CD4-positive, alpha-beta T cell treated with Interleukin-2 at 100 ng/mL for 4 hours (primary cell): ENCODE data around the gene DUOX2.

Experiments
- DNase-seq: peaks from one replicate; pipeline ENCODE4 v3.0.0-alpha.2; 2020; ENCODE audit warnings: low spot score

DUOX2 gene

DNA sequence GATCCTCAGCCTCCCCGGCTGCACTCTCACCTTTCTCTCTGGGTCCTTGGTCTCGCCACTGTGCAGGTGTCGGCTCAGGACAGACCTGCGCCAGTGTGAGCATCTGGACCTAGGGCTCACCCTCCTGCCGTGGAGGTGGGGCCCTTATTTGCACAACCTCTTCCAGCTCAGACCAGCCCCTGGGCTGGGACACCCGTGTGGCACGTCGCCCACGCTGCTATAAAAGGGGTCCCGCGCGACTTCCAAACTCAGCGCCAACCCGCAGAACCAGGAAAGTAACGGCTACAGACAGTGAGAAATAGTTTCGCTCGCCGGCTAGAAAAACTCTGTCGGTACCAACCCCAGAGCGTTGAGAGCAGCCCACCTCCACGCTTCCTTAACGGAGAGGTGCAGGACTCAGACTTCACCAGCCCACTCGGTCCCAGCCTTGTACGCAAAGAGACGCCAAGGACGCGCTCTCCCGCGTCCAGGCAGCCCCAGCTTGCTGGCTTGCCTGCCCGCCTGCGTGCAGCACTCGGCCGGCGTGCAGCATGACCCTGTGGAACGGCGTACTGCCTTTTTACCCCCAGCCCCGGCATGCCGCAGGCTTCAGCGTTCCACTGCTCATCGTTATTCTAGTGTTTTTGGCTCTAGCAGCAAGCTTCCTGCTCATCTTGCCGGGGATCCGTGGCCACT lies at the start of gene DUOX2, which contains the start of gene DUOXA2:
Gene DUOX2, minus strand, starts transcription at position 97 of the 675 bp plus-strand sequence. CDS start 761 bp downstream, outside the sequence.
Gene DUOXA2, plus strand, starts transcription at position 251 of the 675 bp plus-strand sequence. Its CDS starts 280 bp downstream, at position 531.
- no peak for DNase-seq

DNA sequence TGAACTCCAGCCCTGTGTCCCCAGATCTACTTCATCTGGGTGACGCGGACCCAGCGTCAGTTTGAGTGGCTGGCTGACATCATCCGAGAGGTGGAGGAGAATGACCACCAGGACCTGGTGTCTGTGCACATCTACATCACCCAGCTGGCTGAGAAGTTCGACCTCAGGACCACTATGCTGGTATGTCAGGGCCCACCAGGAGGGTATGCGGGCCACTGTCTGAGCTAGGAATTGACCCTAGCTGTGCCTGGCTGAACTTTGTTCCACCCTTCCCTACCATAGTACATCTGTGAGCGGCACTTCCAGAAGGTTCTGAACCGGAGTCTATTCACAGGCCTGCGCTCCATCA lies 49.5 kb upstream of the DUOX2 start:
- DNase-seq = no peak

- DNase-seq = peak; percentile 65
These were observed 49.0 kb upstream of the DUOX2 start for GRCh38 chr15:45162771-45163507.

DNA sequence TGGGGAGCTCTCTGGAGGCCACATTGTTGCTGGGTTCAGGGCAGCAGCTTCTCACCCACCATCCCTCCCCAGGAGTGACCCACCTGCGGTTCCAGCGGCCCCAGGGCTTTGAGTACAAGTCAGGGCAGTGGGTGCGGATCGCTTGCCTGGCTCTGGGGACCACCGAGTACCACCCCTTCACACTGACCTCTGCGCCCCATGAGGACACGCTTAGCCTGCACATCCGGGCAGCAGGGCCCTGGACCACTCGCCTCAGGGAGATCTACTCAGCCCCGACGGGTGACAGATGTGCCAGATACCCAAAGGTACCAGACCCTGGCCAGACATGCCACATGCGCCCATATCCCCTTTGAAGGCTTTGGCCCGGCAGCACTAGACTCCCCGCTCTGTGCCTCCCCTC lies 47.7 kb upstream of the DUOX2 start:
- no peak for DNase-seq

DNA sequence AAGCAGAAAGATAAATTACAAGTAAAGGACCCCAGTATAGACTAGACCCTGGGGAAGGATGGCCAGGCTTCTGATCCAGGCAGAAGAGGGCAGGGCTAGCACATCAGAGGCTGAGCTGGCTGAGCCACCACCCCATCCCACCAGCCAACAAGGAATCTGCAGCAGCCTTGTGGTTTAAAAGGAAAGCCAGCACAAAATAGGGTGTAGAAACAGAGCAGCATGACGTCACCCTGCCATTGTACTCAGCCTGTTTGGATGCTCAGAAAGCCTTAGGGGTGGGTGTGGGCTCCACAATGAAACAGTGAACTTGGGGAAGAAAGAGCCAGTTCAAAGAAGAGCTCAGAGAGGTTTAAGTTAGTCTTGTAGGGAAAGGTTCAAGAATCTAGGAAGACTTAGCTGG lies 44.0 kb upstream of the DUOX2 start:
- no peak for DNase-seq

- no peak for DNase-seq
These were observed 42.9 kb upstream of the DUOX2 start for GRCh38 chr15:45156744-45157455.

DNA sequence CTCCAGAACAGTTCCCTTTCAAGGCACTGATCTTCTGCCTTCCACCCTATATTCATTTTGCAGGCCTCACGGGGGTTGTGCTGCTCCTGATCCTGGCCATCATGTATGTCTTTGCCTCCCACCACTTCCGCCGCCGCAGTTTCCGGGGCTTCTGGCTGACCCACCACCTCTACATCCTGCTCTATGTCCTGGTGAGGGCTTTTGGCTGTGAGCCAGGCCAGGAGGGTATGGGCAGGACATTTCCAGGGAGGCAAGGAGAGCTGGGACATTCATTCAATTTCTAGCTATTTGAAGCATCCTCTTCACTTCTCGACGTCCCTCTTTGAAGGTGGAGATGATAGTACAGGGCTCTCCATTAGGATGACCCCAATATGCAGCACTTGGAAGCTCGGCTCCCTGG lies 41.8 kb upstream of the DUOX2 start:
- no peak for DNase-seq

DNA sequence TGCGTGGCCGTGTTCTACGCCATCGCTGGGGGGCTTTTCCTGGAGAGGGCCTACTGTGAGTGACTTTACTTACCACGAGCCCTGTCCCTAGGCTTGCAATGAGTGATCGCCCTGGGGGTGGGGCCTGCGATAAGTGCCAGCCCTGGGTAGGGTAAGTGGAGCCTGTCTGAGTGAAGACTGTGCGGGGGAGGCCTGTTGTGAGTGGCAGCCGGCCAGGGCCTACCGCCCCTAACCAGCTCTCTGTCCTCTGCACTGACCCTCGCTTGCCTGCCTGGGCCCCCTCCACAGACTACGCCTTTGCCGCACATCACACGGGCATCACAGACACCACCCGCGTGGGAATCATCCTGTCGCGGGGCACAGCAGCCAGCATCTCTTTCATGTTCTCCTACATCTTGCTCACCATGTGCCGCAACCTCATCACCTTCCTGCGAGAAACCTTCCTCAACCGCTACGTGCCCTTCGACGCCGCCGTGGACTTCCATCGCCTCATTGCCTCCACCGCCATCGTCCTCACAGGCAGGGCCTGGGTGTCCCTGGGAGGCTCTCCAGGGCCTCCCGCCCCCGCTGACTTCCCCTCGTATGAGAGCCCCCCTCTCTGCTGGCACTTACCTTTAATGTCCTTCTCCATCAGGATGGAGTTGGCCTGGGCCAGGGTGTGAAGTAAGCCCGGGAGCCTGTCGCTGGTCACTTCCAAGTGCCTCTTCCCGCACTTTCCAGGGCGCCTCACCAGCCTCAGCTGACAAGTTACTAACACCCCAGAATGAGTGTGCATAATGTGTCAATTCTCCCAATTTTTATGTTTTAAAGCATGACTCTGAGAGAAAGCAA lies 38.2 kb upstream of the DUOX2 start:
- DNase-seq = no peak

- DNase-seq = no peak
These were observed 37.0 kb upstream of the DUOX2 start for GRCh38 chr15:45150997-45151396.

DNA sequence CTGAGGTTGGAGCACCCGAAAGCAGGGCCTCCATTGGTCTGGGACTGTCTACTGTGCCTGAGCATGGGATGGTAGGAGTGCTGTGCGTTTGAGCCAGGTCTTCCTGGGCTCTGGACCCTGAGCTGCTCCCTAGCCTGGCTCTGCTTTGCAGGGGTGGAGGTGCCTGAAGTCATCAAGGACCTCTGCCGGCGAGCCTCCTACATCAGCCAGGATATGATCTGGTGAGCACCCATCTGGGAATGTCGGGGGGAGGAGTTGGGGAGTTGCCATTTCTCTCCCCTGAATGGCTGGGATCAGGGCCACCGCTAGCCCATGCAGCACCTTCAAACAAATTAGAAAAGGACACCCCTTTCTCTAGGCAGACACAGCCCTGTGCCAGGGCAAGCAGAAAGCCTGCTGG lies 36.5 kb upstream of the DUOX2 start:
- no peak for DNase-seq

GRCh38 chr15:45149060-45149459 lies 35.1 kb upstream of the DUOX2 start:
- no peak for DNase-seq

- DNase-seq = no peak
These were observed 34.4 kb upstream of the DUOX2 start for GRCh38 chr15:45148076-45149059.

- DNase-seq = no peak
These were observed 33.6 kb upstream of the DUOX2 start for GRCh38 chr15:45147606-45148005.

GRCh38 chr15:45146405-45146804 lies 32.4 kb upstream of the DUOX2 start:
- DNase-seq = no peak

DNA sequence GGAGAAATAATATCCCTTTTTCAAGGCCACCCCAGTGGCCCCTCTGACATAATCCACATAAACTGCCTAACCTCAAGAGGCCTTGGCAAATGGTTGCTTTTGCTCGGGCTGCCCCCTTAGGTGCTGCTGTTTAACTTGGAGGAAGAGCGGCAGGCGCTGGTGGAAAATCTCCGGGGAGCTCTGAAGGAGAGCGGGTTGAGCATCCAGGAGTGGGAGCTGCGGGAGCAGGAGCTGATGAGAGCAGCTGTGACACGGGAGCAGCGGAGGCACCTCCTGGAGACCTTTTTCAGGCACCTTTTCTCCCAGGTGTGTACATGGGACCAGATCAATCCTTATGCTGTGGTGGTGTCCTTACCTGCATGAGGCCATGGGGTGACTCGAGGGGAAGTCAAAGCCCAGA lies 30.8 kb upstream of the DUOX2 start:
- DNase-seq = no peak

- DNase-seq = no peak
These were observed 30.0 kb upstream of the DUOX2 start for GRCh38 chr15:45143946-45144345.

DNA sequence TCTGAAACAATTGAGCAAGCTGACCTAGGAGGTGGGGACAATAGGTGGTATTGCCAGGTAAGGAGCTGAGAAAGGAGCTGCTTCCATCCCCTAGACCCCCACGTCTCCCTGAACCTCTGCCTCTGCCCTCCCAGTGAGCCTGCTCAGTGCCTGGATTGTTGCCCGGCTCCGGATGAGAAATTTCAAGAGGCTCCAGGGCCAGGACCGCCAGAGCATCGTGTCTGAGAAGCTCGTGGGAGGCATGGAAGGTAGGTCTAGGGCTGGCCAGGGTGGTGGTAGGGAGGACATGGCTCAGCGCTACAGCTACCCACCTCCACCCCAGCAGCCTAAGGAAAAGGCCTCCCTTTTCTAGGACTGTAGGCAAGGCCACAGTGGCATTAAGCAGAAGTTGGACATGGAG lies 29.1 kb upstream of the DUOX2 start:
- DNase-seq = no peak

- DNase-seq = no peak
These were observed 27.4 kb upstream of the DUOX2 start for GRCh38 chr15:45141386-45141785.

DNA sequence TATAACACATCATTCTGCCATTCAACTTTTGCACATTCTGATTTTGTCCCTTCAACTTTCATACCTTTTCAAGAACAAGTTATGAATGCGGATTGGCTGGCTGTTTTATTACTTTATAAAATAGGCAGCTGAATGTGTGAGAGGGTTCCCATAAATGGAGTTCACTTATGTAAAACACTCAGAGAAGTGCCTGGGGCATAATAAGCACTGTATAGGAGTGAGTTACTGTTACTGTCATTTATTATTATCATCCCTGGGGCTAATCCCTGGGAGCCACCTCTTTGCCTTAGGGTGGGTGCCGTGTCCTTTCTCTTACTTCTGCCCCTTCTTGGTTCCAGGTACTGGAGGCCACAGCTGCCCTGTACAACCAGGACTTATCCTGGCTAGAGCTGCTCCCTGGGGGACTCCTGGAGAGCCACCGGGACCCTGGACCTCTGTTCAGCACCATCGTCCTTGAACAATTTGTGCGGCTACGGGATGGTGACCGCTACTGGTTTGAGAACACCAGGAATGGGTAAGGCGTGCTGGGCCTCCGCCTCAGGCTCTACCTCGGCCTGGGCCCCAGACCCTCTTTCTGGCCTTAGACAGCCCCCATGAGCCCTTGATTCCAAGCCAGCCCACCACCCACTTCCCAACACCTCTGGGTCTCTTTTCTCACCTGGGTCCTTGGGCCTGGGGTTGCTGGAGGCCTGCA lies 26.7 kb upstream of the DUOX2 start:
- DNase-seq = no peak

DNA sequence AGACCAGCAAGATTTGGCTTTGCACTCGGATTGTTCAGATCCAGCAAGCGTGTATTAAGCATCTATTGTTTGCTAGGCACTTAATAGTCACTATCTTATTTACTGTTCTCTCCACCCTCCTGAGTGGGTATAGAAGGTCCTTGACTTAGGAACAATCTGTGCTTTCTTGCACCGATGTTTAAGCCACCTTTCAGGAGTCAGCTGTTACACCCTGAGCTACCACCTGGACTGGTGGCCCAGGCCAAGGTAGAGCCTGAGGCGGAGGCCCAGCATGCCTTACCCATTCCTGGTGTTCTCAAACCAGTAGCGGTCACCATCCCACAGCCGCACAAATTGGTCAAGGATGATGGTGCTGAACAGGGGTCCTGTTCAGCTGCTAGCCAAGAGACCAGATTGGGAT lies 25.8 kb upstream of the DUOX2 start:
- DNase-seq = no peak
